ENCODE data around the gene PSME3. TPM values are rescaled to one million over a fixed set of nuclear protein-coding genes. Genes with fewer than 3 reads are reported as not detected.

Gene PSME3
- total and polyA plus RNA-seq, 2 experiments from 2014 or later, result 93.5 to 178 TPM

DNA sequence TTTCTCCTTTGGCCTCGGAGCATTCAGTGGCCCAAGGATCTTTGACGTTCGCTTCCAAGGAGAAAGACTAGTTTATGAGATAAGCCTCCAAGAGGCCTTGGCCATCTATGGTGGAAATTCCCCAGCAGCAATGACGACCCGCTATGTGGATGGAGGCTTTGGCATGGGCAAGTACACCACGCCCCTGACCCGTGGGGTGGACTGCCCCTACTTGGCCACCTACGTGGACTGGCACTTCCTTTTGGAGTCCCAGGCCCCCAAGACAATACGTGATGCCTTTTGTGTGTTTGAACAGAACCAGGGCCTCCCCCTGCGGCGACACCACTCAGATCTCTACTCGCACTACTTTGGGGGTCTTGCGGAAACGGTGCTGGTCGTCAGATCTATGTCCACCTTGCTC lies 19.2 kb downstream of the PSME3 start:
- no peak for TF ChIP-seq JUNB (IDR thresholded peaks at IDR 0.05; ENCODE audit: unreplicated experiment)
- TF ChIP-seq, protein P1, sequence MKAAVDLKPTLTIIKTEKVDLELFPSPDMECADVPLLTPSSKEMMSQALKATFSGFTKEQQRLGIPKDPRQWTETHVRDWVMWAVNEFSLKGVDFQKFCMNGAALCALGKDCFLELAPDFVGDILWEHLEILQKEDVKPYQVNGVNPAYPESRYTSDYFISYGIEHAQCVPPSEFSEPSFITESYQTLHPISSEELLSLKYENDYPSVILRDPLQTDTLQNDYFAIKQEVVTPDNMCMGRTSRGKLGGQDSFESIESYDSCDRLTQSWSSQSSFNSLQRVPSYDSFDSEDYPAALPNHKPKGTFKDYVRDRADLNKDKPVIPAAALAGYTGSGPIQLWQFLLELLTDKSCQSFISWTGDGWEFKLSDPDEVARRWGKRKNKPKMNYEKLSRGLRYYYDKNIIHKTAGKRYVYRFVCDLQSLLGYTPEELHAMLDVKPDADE (IDR thresholded peaks at IDR 0.05), result no peak
- H3K4me3 Mint-ChIP-seq, result no peak overlapping the region
- peaks cover 4% of the 10 kb centered on the region for H3K27me3 Mint-ChIP-seq (ENCODE audit: insufficient read depth, low read depth, poor library complexity)
- no peaks in the 10 kb centered on the region; the same call in 1 of the 3 replicates for H3K36me3 Mint-ChIP-seq (ENCODE audit: low read depth)
- DNase-seq (ENCODE audit: low spot score) (no peak), ATAC-seq (no peak)
- H3K9me3 Mint-ChIP-seq, result no peaks in the 10 kb centered on the region; the same call in 1 of the 3 replicates
- H3K4me3 ChIP-seq, result no peak overlapping the region
- H3K27me3 ChIP-seq (ENCODE audit: insufficient read depth), result no peaks in the 10 kb centered on the region
- H2AFZ ChIP-seq, result no peak overlapping the region
- H3K36me3 ChIP-seq (ENCODE audit: insufficient read depth), result no peaks in the 10 kb centered on the region
- no peaks in the 10 kb centered on the region for H3K9me2 ChIP-seq (ENCODE audit: insufficient read depth)
- H3K27ac ChIP-seq (ENCODE audit: low read depth), result no peak overlapping the region
- peaks cover 2% of the 10 kb centered on the region; the same call in 1 of the 3 replicates for H3K4me1 Mint-ChIP-seq
- H3K4me2 ChIP-seq, result no peak overlapping the region
- H3K4me1 ChIP-seq (ENCODE audit: insufficient read depth), result no peaks in the 10 kb centered on the region
- no peaks in the 10 kb centered on the region for H3K79me2 ChIP-seq (replicated peaks; ENCODE audit: insufficient read depth)
- no peaks in the 10 kb centered on the region; the same call in 1 of the 2 replicates for H4K20me1 ChIP-seq (replicated peaks; ENCODE audit: insufficient read depth)
- no peaks in the 10 kb centered on the region for H3F3A ChIP-seq (replicated peaks; ENCODE audit: low read depth)
- H3K27ac Mint-ChIP-seq, result no peak overlapping the region

DNA sequence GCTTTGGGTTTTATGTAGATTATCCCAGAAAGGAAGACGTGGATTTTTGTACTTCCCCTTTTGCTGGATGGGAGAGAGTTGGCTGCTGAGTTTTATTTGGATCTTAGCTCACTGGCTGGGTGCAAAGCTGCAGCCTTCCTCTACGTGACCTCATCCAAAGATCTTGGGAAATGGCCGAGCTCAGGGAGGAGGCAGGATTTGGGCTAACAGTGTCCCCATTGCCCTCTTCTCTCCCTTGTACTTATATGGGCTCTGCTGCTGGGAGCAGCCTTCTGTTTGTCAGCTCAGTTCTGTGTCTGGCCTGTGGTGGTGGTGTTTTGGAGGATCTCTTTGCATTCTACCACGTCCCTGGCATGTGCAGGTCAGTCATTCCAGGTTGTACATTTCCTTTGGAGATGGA lies 19.8 kb downstream of the PSME3 start:
- no peak for ATAC-seq
- no peak overlapping the region for H2AFZ ChIP-seq
- H3K36me3 ChIP-seq (ENCODE audit: insufficient read depth), result no peaks in the 10 kb centered on the region
- no peak overlapping the region for H3K4me3 Mint-ChIP-seq
- H3K4me3 ChIP-seq, result no peak overlapping the region
- no peaks in the 10 kb centered on the region for H3K9me2 ChIP-seq (ENCODE audit: insufficient read depth)
- H3K27me3 ChIP-seq (ENCODE audit: insufficient read depth), result no peaks in the 10 kb centered on the region
- no peaks in the 10 kb centered on the region for H3F3A ChIP-seq (replicated peaks; ENCODE audit: low read depth)
- no peaks in the 10 kb centered on the region for H3K4me1 ChIP-seq (ENCODE audit: insufficient read depth)
- peaks cover 2% of the 10 kb centered on the region; the same call in 1 of the 3 replicates for H3K4me1 Mint-ChIP-seq
- no peaks in the 10 kb centered on the region; the same call in 1 of the 3 replicates for H3K36me3 Mint-ChIP-seq (ENCODE audit: low read depth)
- H3K27ac ChIP-seq (ENCODE audit: low read depth), result no peak overlapping the region
- no peak overlapping the region for H3K27ac Mint-ChIP-seq
- H3K79me2 ChIP-seq (replicated peaks; ENCODE audit: insufficient read depth), result no peaks in the 10 kb centered on the region
- H3K27me3 Mint-ChIP-seq (ENCODE audit: insufficient read depth, low read depth, poor library complexity), result peaks cover 4% of the 10 kb centered on the region
- no peaks in the 10 kb centered on the region; the same call in 1 of the 2 replicates for H4K20me1 ChIP-seq (replicated peaks; ENCODE audit: insufficient read depth)
- no peak overlapping the region for H3K4me2 ChIP-seq
- no peak for DNase-seq (ENCODE audit: low spot score)
- H3K9me3 Mint-ChIP-seq, result no peaks in the 10 kb centered on the region; the same call in 1 of the 3 replicates
- TF ChIP-seq ZNF114 (CRISPR knock-in tag; IDR thresholded peaks at IDR 0.05) (no peak), EZH2phosphoT487 (IDR thresholded peaks at IDR 0.05; ENCODE audit: unreplicated experiment) (no peak), POLR2AphosphoS5 (IDR thresholded peaks at IDR 0.05; ENCODE audit: low read depth) (no peak), JUNB (IDR thresholded peaks at IDR 0.05; ENCODE audit: unreplicated experiment) (no peak), STAT1 (IDR thresholded peaks at IDR 0.05; ENCODE audit: unreplicated experiment) (no peak), ZNF331 (CRISPR knock-in tag; IDR thresholded peaks at IDR 0.05; ENCODE audit: low read depth) (no peak)
- TF ChIP-seq, protein P1 (IDR thresholded peaks at IDR 0.05), result no peak
- TF ChIP-seq, protein P2, sequence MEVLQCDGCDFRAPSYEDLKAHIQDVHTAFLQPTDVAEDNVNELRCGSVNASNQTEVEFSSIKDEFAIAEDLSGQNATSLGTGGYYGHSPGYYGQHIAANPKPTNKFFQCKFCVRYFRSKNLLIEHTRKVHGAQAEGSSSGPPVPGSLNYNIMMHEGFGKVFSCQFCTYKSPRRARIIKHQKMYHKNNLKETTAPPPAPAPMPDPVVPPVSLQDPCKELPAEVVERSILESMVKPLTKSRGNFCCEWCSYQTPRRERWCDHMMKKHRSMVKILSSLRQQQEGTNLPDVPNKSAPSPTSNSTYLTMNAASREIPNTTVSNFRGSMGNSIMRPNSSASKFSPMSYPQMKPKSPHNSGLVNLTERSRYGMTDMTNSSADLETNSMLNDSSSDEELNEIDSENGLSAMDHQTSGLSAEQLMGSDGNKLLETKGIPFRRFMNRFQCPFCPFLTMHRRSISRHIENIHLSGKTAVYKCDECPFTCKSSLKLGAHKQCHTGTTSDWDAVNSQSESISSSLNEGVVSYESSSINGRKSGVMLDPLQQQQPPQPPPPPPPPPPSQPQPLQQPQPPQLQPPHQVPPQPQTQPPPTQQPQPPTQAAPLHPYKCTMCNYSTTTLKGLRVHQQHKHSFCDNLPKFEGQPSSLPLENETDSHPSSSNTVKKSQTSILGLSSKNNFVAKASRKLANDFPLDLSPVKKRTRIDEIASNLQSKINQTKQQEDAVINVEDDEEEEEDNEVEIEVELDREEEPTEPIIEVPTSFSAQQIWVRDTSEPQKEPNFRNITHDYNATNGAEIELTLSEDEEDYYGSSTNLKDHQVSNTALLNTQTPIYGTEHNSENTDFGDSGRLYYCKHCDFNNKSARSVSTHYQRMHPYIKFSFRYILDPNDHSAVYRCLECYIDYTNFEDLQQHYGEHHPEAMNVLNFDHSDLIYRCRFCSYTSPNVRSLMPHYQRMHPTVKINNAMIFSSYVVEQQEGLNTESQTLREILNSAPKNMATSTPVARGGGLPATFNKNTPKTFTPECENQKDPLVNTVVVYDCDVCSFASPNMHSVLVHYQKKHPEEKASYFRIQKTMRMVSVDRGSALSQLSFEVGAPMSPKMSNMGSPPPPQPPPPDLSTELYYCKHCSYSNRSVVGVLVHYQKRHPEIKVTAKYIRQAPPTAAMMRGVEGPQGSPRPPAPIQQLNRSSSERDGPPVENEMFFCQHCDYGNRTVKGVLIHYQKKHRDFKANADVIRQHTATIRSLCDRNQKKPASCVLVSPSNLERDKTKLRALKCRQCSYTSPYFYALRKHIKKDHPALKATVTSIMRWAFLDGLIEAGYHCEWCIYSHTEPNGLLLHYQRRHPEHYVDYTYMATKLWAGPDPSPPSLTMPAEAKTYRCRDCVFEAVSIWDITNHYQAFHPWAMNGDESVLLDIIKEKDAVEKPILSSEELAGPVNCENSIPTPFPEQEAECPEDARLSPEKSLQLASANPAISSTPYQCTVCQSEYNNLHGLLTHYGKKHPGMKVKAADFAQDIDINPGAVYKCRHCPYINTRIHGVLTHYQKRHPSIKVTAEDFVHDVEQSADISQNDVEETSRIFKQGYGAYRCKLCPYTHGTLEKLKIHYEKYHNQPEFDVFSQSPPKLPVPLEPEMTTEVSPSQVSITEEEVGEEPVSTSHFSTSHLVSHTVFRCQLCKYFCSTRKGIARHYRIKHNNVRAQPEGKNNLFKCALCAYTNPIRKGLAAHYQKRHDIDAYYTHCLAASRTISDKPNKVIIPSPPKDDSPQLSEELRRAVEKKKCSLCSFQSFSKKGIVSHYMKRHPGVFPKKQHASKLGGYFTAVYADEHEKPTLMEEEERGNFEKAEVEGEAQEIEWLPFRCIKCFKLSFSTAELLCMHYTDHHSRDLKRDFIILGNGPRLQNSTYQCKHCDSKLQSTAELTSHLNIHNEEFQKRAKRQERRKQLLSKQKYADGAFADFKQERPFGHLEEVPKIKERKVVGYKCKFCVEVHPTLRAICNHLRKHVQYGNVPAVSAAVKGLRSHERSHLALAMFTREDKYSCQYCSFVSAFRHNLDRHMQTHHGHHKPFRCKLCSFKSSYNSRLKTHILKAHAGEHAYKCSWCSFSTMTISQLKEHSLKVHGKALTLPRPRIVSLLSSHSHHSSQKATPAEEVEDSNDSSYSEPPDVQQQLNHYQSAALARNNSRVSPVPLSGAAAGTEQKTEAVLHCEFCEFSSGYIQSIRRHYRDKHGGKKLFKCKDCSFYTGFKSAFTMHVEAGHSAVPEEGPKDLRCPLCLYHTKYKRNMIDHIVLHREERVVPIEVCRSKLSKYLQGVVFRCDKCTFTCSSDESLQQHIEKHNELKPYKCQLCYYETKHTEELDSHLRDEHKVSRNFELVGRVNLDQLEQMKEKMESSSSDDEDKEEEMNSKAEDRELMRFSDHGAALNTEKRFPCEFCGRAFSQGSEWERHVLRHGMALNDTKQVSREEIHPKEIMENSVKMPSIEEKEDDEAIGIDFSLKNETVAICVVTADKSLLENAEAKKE (CRISPR knock-in tag; IDR thresholded peaks at IDR 0.05), result no peak
- TF ChIP-seq, protein P3, sequence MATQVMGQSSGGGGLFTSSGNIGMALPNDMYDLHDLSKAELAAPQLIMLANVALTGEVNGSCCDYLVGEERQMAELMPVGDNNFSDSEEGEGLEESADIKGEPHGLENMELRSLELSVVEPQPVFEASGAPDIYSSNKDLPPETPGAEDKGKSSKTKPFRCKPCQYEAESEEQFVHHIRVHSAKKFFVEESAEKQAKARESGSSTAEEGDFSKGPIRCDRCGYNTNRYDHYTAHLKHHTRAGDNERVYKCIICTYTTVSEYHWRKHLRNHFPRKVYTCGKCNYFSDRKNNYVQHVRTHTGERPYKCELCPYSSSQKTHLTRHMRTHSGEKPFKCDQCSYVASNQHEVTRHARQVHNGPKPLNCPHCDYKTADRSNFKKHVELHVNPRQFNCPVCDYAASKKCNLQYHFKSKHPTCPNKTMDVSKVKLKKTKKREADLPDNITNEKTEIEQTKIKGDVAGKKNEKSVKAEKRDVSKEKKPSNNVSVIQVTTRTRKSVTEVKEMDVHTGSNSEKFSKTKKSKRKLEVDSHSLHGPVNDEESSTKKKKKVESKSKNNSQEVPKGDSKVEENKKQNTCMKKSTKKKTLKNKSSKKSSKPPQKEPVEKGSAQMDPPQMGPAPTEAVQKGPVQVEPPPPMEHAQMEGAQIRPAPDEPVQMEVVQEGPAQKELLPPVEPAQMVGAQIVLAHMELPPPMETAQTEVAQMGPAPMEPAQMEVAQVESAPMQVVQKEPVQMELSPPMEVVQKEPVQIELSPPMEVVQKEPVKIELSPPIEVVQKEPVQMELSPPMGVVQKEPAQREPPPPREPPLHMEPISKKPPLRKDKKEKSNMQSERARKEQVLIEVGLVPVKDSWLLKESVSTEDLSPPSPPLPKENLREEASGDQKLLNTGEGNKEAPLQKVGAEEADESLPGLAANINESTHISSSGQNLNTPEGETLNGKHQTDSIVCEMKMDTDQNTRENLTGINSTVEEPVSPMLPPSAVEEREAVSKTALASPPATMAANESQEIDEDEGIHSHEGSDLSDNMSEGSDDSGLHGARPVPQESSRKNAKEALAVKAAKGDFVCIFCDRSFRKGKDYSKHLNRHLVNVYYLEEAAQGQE (IDR thresholded peaks at IDR 0.05; ENCODE audit: unreplicated experiment), result no peak

Data from GM23338 (cell line).